Pancreas (tissue), 10 donors: ENCODE measurements around the gene GNA14. TPM values are rescaled to one million over a fixed set of nuclear protein-coding genes. Genes with fewer than 3 reads are reported as not detected.
"Not testable (repeated sequence)": the region's sequence is repeated elsewhere in the genome, so short reads cannot be mapped to it uniquely, and the experiment has no call there.

Experiments
- ATAC-seq, 4 donors: fragments of 200-7000 bp; cut with Tn5 transposase; one replicate each; pipeline versions ENCODE4 v1.8.0 to v1.9.1; 2020; ENCODE audit warnings: mild to moderate bottlenecking in 4 of 4, moderate library complexity in 4 of 4
- DNase-seq, 6 donors: peaks; one replicate each; pipeline ENCODE4 v3.0.0-alpha.2; 2020
- FAIRE-seq: peaks from 2 replicates; lab custom pipeline; 2012; peaks lifted over from hg19 to GRCh38; lab: Jason Lieb, UNC
- H3K27ac ChIP-seq, 4 donors: fragments of 200-600 bp; sonication (generic); 1 replicate in 3 of 4; 2 replicates in 1 of 4; pipeline versions ENCODE4 v1.5.0 to v1.8.0; 2020
- H3K27me3 ChIP-seq, 4 donors: fragments of 200-600 bp; one replicate each; pipeline ENCODE4 v1.8.0; 2021
- H3K36me3 ChIP-seq, 3 donors: fragments of 200-600 bp; sonication (generic) in 1 of 3; one replicate each; pipeline versions ENCODE4 v1.5.0 to v1.8.0; 2020 to 2021
- H3K4me1 ChIP-seq, 3 donors: fragments of 200-600 bp; one replicate each; pipeline ENCODE4 v1.8.0; 2021
- H3K4me3 ChIP-seq, 4 donors: fragments of 200-600 bp; sonication (generic) in 2 of 4; one replicate each; pipeline versions ENCODE4 v1.5.0 to v1.8.0; 2020 to 2021
- H3K9me3 ChIP-seq, 4 donors: fragments of 200-600 bp; one replicate each; pipeline ENCODE4 v1.8.0; 2021
- WGBS, 2 donors: extraction: QIAGEN DNeasy Blood & Tissue Kit; methylation state at CpG; one replicate each; pipeline ENCODE4 v1.1.7; 2013; 5-methylcytosine and 5-hydroxymethylcytosine counted together
- intact Hi-C, 3 donors: fragments of 100-400 bp; cut with DNase I; formaldehyde crosslinking; loops; one replicate each; pipeline versions ENCODE4 v1.11.1 to v1.14.2; 2022
- polyA plus RNA-seq, 2 donors: library from polyadenylated mRNA; stranded (reverse); fragments of 200-250 nt; gene quantifications; one replicate each; pipeline ENCODE4 v1.2.3, GENCODE V29; 2013
- total RNA-seq, 6 donors: library from RNA; stranded (reverse); fragmentation: NEBNext Ultra II Directional in 4 of 6; extraction: Animal tissue kit (Norgen Biotek cat#: 25700) in 4 of 6; gene quantifications; one replicate each; pipeline versions ENCODE4 v1.2.1 to v1.2.4, GENCODE V29; 2021 to 2023
- TF ChIP-seq, protein P1 (sequence below), 4 donors: fragments of 200-600 bp; sonication (generic) in 3 of 4; IDR thresholded peaks; one replicate each; pipeline versions ENCODE4 v1.5.0 to v1.8.0; 2021; ENCODE audit warnings: antibody characterized with exemption in 4 of 4
- donor health status: healthy with polysubstance abuse.
- donor health status: DM: no; HTN: no; CAD: no; lungs with moderate emphysema.
- donor health status: DM: no; HTN: no; CAD: no.
- donor health status: control.
- donor health status: control.
- donor health status: Bipolar disorder and iron deficiency.
- donor health status: DM: yes; HTN: yes; CAD: no.
- donor health status: DM: no; HTN: no; CAD: no.
- donor health status: DM: no; HTN: no; CAD: no.
- donor health status: DM: yes; HTN: yes; CAD: no.

The GNA14 gene
- total and polyA plus RNA-seq, 8 donors: 0.92 to 2.0 (median 1.5) TPM

DNA sequence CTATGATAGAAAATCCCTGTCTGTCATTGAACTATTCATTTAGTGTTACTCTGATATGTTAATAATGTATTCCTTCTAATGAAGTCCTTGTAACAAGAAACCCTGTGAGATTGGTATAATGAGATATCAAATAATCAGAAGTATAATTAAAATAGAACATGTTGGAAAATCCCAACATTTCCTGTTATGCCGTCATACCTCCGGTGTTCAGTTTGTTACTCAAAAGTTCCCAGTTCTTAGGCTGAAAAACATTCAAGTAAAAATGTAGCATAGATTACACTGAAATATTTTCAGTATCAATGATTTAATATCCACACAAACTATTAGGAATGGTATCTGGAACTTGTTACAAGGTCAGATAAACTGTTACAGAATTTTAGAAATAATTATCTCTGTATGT is 227.5 kb downstream of the GNA14 start:
- FAIRE-seq: no peak
- ATAC-seq: no peak
- 88% methylated on average over 2 of the region's 2 CpGs for WGBS, 2 donors
- Histone ChIP-seq H3K9me3 (no peaks in the 10 kb centered on the region), H3K36me3 (no peaks in the 10 kb centered on the region), H3K4me1 (no peaks in the 10 kb centered on the region), H3K27ac (no peak overlapping the region), H3K4me3 (no peak overlapping the region), H3K27me3 (no peaks in the 10 kb centered on the region)
- TF ChIP-seq, protein P1, sequence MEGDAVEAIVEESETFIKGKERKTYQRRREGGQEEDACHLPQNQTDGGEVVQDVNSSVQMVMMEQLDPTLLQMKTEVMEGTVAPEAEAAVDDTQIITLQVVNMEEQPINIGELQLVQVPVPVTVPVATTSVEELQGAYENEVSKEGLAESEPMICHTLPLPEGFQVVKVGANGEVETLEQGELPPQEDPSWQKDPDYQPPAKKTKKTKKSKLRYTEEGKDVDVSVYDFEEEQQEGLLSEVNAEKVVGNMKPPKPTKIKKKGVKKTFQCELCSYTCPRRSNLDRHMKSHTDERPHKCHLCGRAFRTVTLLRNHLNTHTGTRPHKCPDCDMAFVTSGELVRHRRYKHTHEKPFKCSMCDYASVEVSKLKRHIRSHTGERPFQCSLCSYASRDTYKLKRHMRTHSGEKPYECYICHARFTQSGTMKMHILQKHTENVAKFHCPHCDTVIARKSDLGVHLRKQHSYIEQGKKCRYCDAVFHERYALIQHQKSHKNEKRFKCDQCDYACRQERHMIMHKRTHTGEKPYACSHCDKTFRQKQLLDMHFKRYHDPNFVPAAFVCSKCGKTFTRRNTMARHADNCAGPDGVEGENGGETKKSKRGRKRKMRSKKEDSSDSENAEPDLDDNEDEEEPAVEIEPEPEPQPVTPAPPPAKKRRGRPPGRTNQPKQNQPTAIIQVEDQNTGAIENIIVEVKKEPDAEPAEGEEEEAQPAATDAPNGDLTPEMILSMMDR (IDR thresholded peaks at IDR 0.05): no peak
- no peak for DNase-seq
- intact Hi-C loops: no loop called here

DNA sequence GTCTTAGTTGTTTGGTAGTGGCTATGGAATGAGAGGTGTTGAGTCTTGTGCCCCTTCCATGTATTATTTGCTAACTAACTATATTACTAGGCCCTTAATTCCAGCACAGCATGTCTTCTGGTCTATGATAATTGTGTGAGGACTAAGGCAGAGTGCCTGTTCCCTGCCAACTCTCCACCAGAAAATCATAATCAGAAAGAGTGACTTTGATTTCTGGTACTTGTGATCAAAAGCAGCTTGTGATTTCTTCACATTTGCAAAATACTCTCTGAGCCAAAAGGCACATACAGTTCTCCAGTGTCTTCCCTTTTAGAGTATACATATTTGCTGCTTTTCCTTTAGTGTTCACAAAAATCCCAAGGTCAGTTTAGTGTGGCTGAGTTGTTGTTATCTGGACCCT is 229.9 kb downstream of the GNA14 start:
- no peaks in the 10 kb centered on the region for H3K9me3 ChIP-seq
- no peaks in the 10 kb centered on the region for H3K36me3 ChIP-seq
- TF ChIP-seq, protein P1 (IDR thresholded peaks at IDR 0.05): no peak
- intact Hi-C loops: no loop called here
- no peak for ATAC-seq
- no peaks in the 10 kb centered on the region for H3K27me3 ChIP-seq
- H3K4me3 ChIP-seq: no peak overlapping the region
- DNase-seq: no peak
- no peaks in the 10 kb centered on the region for H3K4me1 ChIP-seq
- no peak overlapping the region for H3K27ac ChIP-seq
- FAIRE-seq: no peak

GRCh38 chr9:77417566-77417965 is 230.6 kb downstream of the GNA14 start:
- TF ChIP-seq, protein P1 (IDR thresholded peaks at IDR 0.05): no peak
- Histone ChIP-seq H3K36me3 (no peaks in the 10 kb centered on the region), H3K4me3 (no peak overlapping the region), H3K27ac (no peak overlapping the region), H3K9me3 (no peaks in the 10 kb centered on the region), H3K27me3 (no peaks in the 10 kb centered on the region), H3K4me1 (no peaks in the 10 kb centered on the region)
- WGBS, 2 donors: 73 to 83% methylated on average over 5 of the region's 5 CpGs
- intact Hi-C loops: no loop called here
- ATAC-seq (peak in 1 of 4 donors; percentile 60), DNase-seq (no peak), FAIRE-seq (no peak)

DNA sequence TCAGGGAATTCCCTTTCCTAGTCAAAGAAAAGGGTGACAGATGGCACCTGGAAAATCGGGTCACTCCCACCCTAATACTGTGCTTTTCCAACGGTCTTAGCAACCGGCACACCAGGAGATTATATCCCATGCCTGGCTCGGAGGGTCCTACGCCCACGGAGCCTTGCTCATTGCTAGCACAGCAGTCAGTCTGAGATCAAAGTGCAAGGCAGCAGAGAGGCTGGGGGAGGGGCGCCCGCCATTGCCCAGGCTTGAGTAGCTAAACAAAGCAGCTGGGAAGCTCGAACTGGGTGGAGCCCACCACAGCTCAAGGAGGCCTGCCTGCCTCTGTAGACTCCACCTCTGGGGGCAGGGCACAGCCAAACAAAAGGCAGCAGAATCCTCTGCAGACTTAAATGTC is 239.6 kb downstream of the GNA14 start:
- H3K4me3 ChIP-seq, ATAC-seq, H3K36me3 ChIP-seq, H3K4me1 ChIP-seq, intact Hi-C loops, H3K27ac ChIP-seq, FAIRE-seq, H3K9me3 ChIP-seq, DNase-seq, H3K27me3 ChIP-seq: not testable (repeated sequence)
- 97% methylated on average over 9 of the region's 9 CpGs for WGBS, 2 donors

GRCh38 chr9:77403239-77403638 is 244.9 kb downstream of the GNA14 start:
- Histone ChIP-seq H3K36me3 (no peaks in the 10 kb centered on the region), H3K27ac (no peak overlapping the region), H3K27me3 (no peaks in the 10 kb centered on the region), H3K9me3 (no peaks in the 10 kb centered on the region), H3K4me3 (no peak overlapping the region), H3K4me1 (no peaks in the 10 kb centered on the region)
- ATAC-seq (no peak), FAIRE-seq (no peak), DNase-seq (no peak)
- intact Hi-C loops: no loop called here
- TF ChIP-seq, protein P1 (IDR thresholded peaks at IDR 0.05): no peak
- WGBS, 2 donors: 80 to 87% methylated on average over 4 of the region's 4 CpGs

- intact Hi-C loops: no loop called here
- 90 to 93% methylated on average over 2 of the region's 2 CpGs for WGBS, 2 donors
- FAIRE-seq: no peak
- no peaks in the 10 kb centered on the region for H3K9me3 ChIP-seq
- DNase-seq: no peak
- H3K27ac ChIP-seq: no peak overlapping the region
- H3K4me3 ChIP-seq: no peak overlapping the region
- TF ChIP-seq, protein P1 (IDR thresholded peaks at IDR 0.05): no peak
- no peak for ATAC-seq
- no peaks in the 10 kb centered on the region for H3K27me3 ChIP-seq
- no peaks in the 10 kb centered on the region for H3K36me3 ChIP-seq
- H3K4me1 ChIP-seq: no peaks in the 10 kb centered on the region
Observed at GRCh38 chr9:77402286-77402685, 245.8 kb downstream of the GNA14 start.
